Measurements from ENCODE around the gene STX18. TPM values are rescaled to one million over a fixed set of nuclear protein-coding genes. Genes with fewer than 3 reads are reported as not detected.

The STX18 gene
- total RNA-seq, 4 donors from 2014 or later, result 19.2 to 27.4 (median 20.7) TPM

GRCh38 chr4:4405358-4405962 lies 136.4 kb downstream of the STX18 start:
- H3K9me3 ChIP-seq, result no peaks in the 10 kb centered on the region
- H3K4me3 ChIP-seq, result no peak overlapping the region
- no peaks in the 10 kb centered on the region for H3K36me3 ChIP-seq
- no peak for ATAC-seq
- no peaks in the 10 kb centered on the region for H3K4me1 ChIP-seq
- in situ Hi-C loops (cut with MboI; ENCODE audit: low sequenced_read_pairs in 4 of 4), result no loop called here
- TF ChIP-seq POLR2A (IDR thresholded peaks at IDR 0.05), result no peak
- no peak for TF ChIP-seq CTCF (IDR thresholded peaks at IDR 0.05 in 4 of 5, conservative IDR thresholded peaks at IDR 0.05 in 1 of 5)
- H3K27ac ChIP-seq, result no peak overlapping the region
- DNase-seq, result no peak
- peaks cover 2 to 11% (median 7%) of the 10 kb centered on the region in 3 donors for H3K27me3 ChIP-seq
- intact Hi-C loops (cut with DNase I; ENCODE audit: low total_unique reads), result no loop called here

GRCh38 chr4:4402966-4403365 lies 138.9 kb downstream of the STX18 start:
- H3K27me3 ChIP-seq, result peaks cover 9 to 19% (median 11%) of the 10 kb centered on the region in 3 donors
- intact Hi-C loops (cut with DNase I; ENCODE audit: low total_unique reads), result no loop called here
- no peak for ATAC-seq

GRCh38 chr4:4401036-4401435 lies 140.8 kb downstream of the STX18 start:
- Histone ChIP-seq H3K27ac (no peak overlapping the region), H3K4me3 (no peak overlapping the region), H3K4me1 (no peaks in the 10 kb centered on the region), H3K9me3 (no peaks in the 10 kb centered on the region), H3K36me3 (no peaks in the 10 kb centered on the region), H3K27me3 (peaks cover 0 to 26% (median 13%) of the 10 kb centered on the region in 3 donors)
- TF ChIP-seq POLR2A (IDR thresholded peaks at IDR 0.05), result no peak
- no peak for TF ChIP-seq CTCF (IDR thresholded peaks at IDR 0.05 in 4 of 5, conservative IDR thresholded peaks at IDR 0.05 in 1 of 5)
- intact Hi-C loops (cut with DNase I; ENCODE audit: low total_unique reads) (no loop called here), in situ Hi-C loops (cut with MboI; ENCODE audit: low sequenced_read_pairs in 4 of 4) (no loop called here)
- no peak for DNase-seq
- ATAC-seq, result no peak

More at GRCh38 chr4:4402966-4403365, 138.9 kb downstream of the STX18 start:
- H3K36me3 ChIP-seq, result no peaks in the 10 kb centered on the region
- DNase-seq, result no peak
- no peaks in the 10 kb centered on the region for H3K4me1 ChIP-seq
- no peak overlapping the region for H3K4me3 ChIP-seq
- H3K27ac ChIP-seq, result no peak overlapping the region
- TF ChIP-seq CTCF (IDR thresholded peaks at IDR 0.05 in 4 of 5, conservative IDR thresholded peaks at IDR 0.05 in 1 of 5) (no peak), POLR2A (IDR thresholded peaks at IDR 0.05) (no peak)
- H3K9me3 ChIP-seq, result no peaks in the 10 kb centered on the region
- in situ Hi-C loops (cut with MboI; ENCODE audit: low sequenced_read_pairs in 4 of 4), result no loop called here

GRCh38 chr4:4398430-4398829 lies 143.4 kb downstream of the STX18 start:
- H3K36me3 ChIP-seq, result no peaks in the 10 kb centered on the region
- H3K9me3 ChIP-seq, result no peaks in the 10 kb centered on the region
- DNase-seq (no peak), ATAC-seq (no peak)
- H3K27me3 ChIP-seq, result peaks cover 6 to 31% (median 30%) of the 10 kb centered on the region in 3 donors
- no peak overlapping the region for H3K4me3 ChIP-seq
- no peaks in the 10 kb centered on the region for H3K4me1 ChIP-seq
- in situ Hi-C loops (cut with MboI; ENCODE audit: low sequenced_read_pairs in 4 of 4) (no loop called here), intact Hi-C loops (cut with DNase I; ENCODE audit: low total_unique reads) (no loop called here)
- no peak overlapping the region for H3K27ac ChIP-seq
- TF ChIP-seq POLR2A (IDR thresholded peaks at IDR 0.05) (no peak), CTCF (IDR thresholded peaks at IDR 0.05 in 4 of 5, conservative IDR thresholded peaks at IDR 0.05 in 1 of 5) (no peak)

- TF ChIP-seq CTCF (IDR thresholded peaks at IDR 0.05 in 4 of 5, conservative IDR thresholded peaks at IDR 0.05 in 1 of 5), result no peak
- TF ChIP-seq POLR2A (IDR thresholded peaks at IDR 0.05), result no peak
Observed at GRCh38 chr4:4397441-4397819, 144.4 kb downstream of the STX18 start.

More at GRCh38 chr4:4397441-4397819, 144.4 kb downstream of the STX18 start:
- Histone ChIP-seq H3K27me3 (peaks cover 6 to 35% (median 30%) of the 10 kb centered on the region in 3 donors), H3K27ac (no peak overlapping the region), H3K9me3 (no peaks in the 10 kb centered on the region), H3K36me3 (no peaks in the 10 kb centered on the region), H3K4me3 (no peak overlapping the region), H3K4me1 (no peaks in the 10 kb centered on the region)
- no peak for DNase-seq
- in situ Hi-C loops (cut with MboI; ENCODE audit: low sequenced_read_pairs in 4 of 4) (no loop called here), intact Hi-C loops (cut with DNase I; ENCODE audit: low total_unique reads) (no loop called here)
- ATAC-seq, result no peak
